OCI-LY7 (cell line): ENCODE data around the gene RAB15.

Source experiments
- CTCF ChIP-seq: fragments of 200-600 bp; sonication (generic); conservative IDR thresholded peaks from 2 replicates; pipeline ENCODE4 v1.5.1; 2014; ENCODE audit warnings: mild to moderate bottlenecking, antibody characterized with exemption, low read length, moderate library complexity, mixed read lengths
- EZH2phosphoT487 ChIP-seq: fragments of 200-600 bp; sonication (generic); IDR thresholded peaks from 2 replicates; pipeline ENCODE4 v1.6.1; 2018; ENCODE audit warnings: low read depth, borderline replicate concordance, mild to moderate bottlenecking, mixed run types, antibody characterized with exemption, low read length, moderate library complexity, mixed read lengths

- TF ChIP-seq CTCF (no peak), EZH2phosphoT487 (no peak)
Observed at GRCh38 chr14:64914237-64915028, 57.7 kb downstream of the RAB15 start, which contains the start of gene CHURC1.
